Stromal cell of bone marrow (primary cell): ENCODE data around the gene CD46.
A peak's percentile ranks its signal among the peaks of the same experiment; 100 is the strongest.

Experiments
- DNase-seq: peaks from one replicate; pipeline ENCODE4 v3.0.0-alpha.2; 2012; ENCODE audit warnings: low read depth

CD46 gene

DNA sequence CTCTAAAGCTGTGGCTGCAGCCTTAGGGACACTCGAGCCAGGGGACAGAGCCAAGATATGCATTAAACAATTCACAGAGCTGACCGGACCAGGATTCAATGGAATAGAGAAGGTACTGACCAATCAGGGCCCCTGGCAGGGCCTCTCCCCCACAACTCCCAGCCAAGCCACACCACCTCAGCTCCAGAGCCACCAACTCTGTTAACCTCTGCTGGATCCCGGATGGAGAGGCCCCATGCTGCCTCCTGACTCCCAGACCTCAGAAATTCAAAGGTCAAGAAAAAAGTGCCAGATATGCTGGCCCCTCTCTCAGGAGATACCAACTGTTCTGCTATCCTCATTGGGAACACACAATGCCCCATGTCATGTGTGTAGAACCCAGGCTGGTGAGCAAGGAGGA lies 62.1 kb downstream of the CD46 start:
- DNase-seq: no peak

DNA sequence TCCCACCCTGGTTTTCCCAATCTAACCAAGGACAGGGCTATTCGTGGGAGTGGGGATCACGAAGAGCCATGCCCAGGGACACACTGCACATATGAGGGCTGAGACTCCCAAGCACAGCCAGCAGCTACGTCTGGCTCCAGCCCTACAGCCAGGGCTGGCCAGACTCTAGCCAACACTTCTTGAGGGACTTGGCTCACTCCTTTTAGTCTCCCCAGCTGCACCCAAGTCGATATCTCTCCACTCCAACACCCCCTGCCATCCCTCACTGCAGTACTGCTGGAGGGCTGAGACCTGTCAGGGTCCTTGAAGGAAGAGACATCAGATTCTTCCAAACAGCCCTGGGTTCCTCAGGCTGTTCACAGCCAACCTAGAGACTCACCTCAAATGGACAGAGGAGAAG lies 62.6 kb downstream of the CD46 start:
- DNase-seq: no peak

DNA sequence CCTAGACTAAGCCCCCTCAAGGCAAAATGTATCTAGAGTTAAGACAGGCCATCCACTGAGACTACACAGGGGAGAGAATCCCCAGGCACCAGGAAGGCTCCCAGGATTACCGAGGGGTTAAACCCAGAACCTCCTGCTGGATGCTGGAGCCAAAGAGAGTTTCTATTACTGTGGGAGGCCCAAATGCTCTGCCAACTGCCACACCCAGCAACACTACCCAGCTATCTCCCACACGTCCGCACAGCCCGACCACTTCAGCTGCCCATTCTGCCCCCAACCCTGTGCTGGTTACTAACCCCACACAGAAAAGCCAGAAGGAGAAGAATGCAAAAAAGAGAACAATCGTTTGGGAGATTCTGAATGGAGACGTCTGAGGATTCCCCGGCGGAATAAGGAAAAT lies 63.6 kb downstream of the CD46 start:
- DNase-seq: no peak

DNA sequence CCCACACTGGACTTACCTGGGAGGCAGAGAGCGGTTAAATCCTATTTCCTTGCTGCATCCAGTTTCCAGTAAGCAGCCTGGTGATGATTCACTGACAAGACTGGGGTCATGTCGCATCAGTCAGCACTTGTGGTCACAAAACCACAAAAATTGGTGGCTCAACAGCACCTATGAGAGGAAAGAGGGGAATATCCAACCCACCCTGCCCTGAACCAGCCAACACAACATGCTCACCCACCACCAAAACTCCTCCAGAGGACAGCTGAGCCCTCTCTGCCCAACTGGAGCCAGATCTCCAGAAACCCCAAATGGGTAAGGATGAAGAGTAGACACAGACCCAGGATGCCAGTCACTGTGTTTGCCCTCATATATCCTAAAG lies 64.0 kb downstream of the CD46 start:
- no peak for DNase-seq

DNA sequence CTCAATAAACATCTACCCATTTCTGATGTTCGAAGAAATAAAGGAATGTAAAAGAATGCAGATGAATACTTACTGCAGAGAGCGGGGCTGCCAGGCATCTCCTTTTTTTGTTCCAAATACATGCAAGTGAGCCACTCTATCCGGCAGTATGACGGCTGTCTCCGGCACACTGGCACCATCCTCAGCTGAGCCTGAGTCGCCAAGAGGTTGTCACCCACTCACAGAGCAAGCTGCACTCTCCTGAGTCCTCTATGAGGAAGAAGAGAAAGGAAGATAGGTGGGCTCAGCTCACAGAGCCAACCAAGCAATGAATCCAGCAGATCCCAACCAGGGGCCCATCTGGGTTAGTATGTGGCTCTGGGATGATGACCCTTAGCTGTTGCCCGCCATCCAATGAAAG lies 65.3 kb downstream of the CD46 start:
- DNase-seq: no peak

DNA sequence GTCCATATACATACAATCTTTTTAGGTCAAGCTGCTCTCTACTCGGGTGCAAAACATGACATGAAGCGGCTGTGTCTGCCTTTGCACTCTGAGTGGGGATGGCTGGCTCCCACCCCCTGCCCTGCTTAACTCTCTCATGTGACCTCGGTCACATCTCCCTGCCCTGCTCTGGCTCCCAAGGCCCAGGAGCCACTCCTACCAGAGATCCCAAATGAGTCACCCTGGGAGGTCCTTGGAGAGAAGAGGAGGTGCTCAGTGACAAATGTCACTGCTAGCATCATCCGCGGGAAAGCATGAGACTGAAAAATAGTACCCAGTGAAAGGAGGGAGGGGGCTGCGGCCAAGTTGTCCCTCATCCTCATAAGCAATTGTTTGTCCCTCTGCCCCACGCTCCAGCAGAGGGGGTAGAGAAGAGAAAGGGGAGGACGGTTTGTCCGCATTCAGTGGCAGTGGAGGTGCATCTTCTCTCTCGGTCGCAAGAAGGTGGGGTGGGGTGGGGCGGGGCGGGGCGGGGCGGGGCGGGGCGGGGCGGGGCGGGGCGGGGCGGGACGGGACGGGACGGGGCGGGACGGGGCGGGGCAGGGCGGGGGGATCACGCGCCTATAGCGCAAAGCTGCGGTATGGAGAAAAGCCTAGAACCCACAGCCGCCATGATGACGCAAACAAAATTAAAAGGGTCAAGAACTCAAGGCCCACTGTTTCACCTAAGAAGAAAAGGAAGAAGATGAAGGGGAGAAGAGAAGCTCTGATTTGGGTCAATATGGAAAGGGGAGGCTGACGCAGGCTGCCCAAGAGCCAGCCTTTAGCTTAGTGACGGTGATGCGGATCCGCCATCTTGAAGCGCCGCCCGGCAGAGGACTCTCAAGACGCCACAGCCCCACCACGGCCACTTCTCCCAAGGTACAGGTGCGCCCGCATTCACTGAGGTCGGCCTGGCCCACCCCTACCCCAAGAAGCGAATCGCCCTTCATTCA lies 66.2 kb downstream of the CD46 start:
- no peak for DNase-seq

DNA sequence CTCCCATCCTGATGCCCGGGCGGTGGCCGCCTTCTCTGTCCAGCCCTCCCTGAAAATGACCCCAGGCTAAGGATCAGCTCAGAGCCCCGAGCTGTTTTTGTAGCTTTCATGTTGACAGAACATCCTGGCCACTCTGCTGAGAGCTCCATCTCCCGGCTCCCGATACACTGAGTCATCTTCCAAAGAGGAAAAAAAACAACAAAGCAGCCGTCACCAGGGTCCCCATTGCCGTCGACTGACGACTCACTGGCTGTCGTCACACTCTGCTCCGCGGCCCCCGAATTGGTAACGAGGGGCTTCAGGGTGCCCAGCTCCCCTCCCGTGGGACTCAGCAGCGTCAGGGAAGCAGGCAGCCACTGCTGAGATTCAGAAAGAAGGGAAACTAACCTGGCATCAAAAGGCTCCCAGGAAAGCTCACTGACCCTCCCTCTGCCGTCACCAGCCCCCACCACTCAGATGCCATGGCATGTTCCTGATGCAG lies 67.2 kb downstream of the CD46 start:
- DNase-seq: no peak

DNA sequence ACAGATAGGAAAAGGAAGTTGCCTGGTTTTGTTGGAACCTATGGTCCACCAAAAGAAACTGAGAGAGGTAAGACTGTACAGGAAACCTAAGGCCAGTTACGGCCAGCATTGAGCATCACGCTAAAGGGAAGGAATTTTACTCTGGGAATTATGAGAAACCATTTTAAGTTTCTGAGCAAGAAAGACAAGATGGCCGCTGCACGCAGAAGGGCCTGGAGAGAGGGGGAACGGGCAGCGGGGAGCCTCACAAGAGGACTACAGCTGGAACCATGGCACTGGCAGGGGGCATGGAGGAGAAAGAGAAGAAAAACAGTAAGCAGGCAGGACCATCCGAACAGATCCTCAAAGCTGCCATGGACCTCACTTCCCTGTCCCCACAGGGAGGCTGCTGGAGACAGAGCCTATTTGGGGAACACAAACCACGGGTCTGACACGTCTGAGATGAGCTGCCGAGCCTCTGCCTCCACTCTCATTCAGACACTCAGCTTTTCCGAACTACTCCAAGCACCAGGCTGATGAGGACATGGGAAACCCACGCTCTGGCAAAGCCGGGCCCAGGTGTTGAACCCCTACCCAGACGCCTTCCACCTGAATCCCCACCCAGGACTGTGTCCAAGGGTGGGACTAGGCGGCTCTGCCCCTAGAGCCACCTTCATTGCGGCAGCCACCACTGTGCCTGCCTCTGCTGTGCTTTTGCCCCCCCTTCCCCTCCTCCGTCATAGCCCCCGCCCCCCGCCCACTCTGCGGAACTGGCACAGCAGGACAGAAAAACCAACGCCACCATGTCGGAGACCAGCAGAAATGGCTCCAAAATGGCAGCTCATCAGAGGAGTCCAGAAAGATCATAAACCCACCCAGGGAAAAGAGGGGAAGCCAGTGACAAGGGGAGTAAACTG lies 69.0 kb downstream of the CD46 start:
- DNase-seq: no peak

DNA sequence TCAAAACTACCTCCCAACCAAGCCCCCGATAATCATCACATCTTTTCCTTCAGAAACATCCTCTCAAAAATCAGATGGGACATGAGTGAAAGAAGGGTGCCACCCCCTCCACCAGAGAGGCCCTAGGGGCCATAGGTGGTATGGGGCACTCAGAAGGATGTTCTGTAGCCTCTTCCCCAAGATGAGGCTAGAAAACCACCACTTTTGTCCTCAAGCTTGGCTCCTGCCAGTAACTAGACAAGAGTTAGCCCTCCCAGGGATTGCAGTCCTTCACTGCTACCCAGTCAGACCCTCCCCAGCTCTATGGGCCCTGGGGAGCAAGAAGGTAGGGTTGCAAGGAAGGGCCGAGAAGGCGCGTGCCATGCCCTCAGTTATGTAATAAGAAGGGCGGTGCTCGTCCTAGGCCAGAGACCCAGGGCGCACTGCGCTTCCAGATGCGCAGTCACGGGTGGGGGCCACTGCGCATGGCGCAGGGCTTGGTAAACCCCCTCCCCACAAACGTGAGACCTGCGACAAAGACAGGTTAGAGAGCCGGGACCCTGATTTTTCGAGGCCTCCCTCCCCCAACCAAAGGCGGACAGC lies 69.7 kb downstream of the CD46 start:
- no peak for DNase-seq

DNA sequence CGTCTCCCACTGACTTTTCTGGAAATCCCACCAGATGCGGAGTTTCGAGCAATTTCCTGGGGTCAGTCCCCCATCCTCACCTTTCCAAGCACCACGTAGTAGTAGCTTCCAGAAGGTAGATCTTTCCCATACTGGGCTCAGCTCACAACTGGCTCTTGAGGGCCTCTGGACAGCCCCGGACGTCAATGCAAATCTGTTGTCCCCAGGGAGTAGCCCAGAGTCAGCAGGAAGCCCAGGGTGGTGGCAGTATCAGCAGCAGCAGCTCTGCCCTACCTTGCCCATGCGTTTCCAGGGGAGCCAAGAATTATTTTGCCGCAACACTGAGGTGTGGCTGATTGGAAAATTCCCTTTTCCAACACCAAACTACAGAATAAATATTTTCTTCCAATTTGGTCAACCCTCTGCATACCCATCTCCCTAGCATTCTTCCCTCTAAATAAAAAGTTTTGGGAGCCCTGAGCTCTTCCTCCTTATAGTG lies 70.3 kb downstream of the CD46 start:
- DNase-seq: no peak

DNA sequence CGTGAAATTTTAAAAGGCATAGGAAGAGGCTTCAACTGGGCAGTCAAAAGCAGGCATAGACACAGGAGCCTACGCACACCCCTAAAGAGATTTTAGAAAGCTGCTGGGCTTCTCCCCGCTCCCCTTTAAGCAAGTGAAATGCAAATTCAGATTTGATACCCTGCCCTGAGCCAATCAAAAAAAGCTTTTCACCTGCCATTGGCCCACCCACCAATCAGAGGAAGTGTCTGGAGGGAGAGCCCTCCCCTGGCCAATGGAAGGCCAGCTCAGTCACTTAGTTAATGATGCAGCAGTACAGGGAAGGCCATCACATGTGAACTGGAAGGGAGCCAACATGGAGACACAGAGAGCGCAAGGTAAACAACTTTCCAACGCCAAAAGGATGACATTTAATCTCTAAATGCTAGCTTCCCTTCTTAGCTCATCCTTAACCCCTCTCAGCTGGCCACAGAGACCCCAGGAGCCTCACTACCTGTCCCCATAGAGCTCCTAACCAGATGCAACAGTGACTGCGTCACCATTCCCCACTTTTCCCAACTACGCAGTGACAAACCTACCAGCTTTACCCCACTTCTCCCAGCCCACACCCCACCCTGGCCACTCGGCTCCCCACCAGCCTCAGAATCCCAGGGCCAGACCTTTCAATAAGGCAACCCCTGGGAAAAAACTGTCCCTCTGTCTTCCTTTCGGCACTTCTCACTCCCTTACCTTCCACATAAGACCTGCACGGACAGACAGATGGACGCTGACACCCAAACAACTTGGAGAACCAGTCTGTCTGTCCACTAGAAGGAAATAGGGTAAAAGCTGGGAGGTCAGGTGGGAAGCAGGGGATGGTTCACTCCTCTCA lies 71.0 kb downstream of the CD46 start:
- peak; percentile 53 for DNase-seq

DNA sequence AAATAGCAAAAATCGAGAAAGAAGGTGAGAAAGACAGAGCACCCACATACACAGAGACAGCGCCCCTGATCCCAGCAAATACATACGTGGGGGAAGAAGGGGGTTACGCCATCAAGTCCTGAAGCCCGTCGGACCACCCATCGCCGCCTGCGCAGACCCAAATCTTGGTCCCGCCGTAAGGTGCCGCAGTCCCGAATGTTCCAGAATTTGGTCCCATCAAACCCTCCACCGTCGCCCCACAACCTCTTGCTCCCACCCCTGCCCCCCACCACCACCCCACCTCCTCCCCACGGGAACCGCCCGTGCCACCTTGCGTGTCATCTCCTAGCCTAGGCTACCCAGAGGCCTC lies 71.7 kb downstream of the CD46 start:
- no peak for DNase-seq

DNA sequence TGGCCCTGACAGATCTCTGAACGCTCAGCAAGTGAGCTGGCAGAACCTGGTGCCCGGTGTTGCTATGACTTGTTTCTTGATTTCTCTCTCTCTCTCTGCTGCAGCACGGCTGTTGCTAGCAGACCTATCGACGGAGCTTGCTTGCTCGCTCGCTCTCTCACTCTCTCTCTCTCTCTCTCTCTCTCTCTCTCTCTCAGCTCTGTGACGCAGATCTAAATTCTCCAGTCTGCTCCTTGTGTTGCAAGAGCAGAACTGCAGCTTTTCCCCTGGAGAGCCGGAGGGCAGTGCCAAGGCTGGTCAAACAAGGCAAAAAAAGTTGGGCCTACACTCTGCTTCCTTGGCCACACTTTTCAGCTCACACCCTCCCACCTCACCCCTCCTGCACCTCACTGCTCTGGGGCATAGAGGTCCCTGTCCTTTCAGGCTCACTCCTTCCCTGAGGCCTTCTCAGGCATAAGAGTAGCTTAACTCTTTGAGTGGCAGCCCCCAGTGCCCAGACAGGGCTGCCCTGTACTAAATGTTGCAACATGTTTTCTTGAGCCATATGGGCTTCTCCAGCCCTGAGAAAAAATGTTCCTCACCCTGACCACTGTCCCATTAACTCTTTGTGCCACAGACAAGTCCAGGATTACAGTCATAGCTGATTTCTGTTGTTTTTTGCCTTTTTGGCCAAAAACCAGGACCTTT lies 72.2 kb downstream of the CD46 start:
- DNase-seq: peak; percentile 90

DNA sequence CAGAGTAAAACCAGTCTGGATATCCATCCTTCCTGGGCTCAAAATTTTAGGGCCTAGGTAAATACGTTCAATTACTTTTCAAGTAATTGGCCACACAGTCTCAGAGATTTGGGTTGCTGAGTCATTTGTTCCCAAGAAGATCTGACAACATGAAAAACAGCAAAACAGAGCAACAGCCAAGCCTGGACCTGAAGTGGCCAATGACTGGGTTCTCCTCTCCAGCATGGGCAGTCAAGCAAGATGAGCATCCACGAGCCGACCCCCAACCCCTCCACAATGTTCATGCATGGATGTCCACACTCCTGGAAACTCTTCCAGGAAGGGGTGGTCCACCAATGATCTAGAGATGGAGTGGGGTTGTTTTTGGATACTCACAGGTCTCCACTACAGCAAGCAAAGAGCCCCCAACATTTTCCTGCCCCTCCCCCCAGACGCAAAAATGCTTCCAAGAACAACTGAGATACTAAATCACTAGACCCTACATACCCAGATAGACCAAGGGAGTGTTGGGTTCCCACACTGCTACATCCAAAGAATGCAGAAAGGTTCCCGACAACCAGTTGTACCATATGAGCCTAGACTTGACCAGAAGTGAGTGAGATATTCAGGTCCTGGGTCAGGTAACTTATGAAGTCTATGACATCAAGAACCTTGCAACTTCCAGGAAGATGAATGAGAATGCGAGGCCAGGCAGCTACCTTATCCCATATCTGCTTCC lies 73.0 kb downstream of the CD46 start:
- no peak for DNase-seq

DNA sequence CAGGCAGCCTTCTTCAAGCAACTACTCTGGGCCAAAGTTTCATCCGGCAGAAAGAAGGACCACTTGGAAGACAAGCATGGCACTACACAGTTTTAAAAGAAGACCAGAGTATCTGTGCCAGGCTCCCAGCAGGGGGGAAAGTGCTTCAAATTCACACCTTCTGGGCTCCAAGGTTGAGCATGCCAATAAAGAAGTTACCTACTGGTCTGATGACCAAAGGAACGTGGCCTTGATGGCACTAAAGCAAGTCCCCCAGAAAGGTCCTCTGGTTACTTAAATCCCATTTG lies 73.5 kb downstream of the CD46 start:
- no peak for DNase-seq

DNA sequence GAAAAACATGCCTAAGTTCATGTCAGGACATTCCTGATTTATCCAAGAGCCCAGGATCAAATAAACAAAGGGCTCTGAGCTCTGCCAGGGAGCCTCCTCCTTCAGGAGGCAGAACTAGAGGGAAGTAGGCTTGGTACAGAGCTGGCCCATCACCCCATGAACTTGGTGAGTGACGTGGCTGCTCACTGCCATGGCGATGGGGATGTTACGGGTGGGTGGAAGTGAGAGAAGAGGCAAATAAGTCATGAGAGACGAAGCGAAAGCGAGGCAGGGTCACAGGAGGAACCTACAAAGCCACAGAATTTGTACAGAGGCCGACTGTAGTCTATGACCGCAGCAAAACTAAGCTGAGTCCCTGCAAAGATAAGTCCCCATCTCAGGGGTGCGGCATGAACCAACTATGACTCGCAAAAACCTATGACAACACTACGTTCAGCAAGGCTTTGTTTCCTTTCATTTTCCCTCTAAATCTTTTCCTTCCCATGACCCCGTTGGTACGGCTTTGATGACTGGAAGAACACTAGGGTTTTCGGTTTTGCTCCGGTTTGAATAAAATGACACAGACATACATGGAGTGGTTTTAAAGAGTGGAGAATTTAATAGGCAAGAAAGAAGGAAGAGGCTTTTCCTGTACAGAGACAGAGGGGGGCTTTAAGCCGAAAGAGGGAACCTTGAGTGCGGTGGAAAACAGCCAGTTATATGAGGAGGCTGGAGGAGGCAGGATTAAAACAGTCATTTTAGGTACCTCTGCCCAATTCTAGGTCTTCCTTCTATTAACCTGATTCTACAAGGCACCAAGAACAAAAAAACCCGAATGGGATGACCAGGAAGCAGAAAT lies 74.1 kb downstream of the CD46 start:
- no peak for DNase-seq

DNA sequence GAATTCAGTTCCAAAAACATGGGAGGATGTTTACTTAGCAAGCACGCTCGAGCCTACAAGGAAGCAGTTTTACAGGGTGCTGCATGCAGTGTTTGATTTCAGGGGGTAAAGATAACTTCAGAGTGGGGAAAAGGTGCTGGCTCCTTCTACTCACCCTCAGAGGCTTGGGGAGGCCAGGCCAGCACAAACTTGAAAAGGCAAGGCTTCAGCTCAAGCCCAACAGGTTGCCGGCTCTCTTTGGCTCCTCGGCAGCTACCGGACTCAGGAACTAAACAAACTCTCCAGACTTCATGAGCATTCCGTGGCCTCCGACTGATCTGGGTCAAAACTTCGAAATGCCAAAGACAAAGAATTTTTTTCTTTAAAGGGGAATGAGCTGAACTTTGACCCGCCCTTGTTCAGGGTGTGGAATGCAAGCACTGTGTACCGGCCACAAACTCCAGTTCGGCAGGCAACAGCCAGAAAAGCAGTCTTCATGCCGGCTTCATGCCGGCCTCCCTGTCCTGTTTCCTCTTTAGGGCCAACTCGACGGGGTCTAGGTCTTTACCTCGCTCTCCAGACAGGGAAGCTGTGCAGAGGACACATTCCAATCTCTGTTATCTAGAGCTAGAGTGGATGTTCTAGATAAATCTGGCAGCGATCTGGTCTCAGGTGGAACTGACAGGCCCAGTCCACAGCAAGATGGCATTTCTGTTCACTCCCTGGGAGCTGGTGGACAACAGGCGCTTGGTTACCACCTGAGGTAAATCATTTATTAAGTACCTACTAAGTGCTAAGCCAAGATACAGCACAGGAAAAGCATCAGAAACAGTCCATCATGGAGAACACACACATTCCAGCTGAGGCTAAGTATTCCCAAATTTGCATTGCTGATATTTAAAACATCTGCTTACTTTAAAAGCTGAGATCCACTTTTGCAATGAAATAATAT lies 75.0 kb downstream of the CD46 start:
- DNase-seq: no peak

DNA sequence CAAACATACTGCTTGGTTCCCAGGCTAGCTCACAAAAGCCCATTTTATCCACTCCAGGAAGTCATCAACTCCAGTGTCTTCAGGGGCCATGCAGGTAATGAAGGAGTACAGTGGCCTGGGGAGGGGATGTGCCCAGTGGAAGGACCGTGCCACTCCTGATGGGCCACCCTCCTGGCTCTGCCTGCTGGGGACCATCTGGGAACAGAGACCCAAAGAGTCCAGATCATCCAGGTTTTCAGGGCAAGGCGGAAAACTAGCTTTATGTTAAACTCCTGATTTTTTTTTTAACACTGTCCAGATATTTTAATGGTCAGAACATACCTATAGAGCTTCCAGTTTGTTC lies 75.6 kb downstream of the CD46 start:
- DNase-seq: no peak

DNA sequence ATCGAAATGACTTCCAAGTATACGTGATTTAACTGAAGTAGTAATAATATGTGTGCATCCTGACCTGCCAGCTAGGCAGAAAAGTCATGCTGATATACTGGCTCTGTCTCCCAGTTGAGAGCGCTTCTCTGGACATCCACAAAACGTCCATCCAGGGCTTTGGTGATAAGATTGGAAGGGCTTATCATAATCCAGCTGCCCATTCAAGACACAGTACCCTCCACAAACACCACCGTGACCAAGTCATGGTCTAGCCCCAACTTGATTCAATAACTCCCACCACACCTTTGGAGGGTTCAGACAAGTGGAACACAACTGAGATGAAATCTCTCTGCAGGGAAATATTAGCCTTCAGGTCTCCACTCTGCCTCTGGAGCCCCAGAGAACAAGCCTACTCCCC lies 76.2 kb downstream of the CD46 start:
- no peak for DNase-seq
